GM12873 (cell line): ENCODE measurements around the gene CACNA2D3.

Experiments used
- CTCF ChIP-seq: IDR thresholded peaks from 2 replicates; pipeline ENCODE4 v1.5.1; 2012; ENCODE audit warnings: low read depth, mild to moderate bottlenecking, moderate library complexity, low read length, control low read depth; ENCODE audit not compliant: insufficient read depth; ENCODE audit errors: missing control alignments

The CACNA2D3 gene

GRCh38 chr3:55012091-55012490, 889.7 kb downstream of the CACNA2D3 start:
- TF ChIP-seq CTCF, result no peak

- no peak for TF ChIP-seq CTCF
Measured at GRCh38 chr3:55013145-55013925, 891.0 kb downstream of the CACNA2D3 start.

- no peak for TF ChIP-seq CTCF
Measured at GRCh38 chr3:55014081-55014480, 891.7 kb downstream of the CACNA2D3 start.

GRCh38 chr3:55014906-55015305, 892.6 kb downstream of the CACNA2D3 start:
- no peak for TF ChIP-seq CTCF

GRCh38 chr3:55017876-55018275, 895.5 kb downstream of the CACNA2D3 start:
- TF ChIP-seq CTCF, result no peak

GRCh38 chr3:55030938-55031337, 908.6 kb downstream of the CACNA2D3 start:
- no peak for TF ChIP-seq CTCF

GRCh38 chr3:55036883-55037577, 914.7 kb downstream of the CACNA2D3 start:
- TF ChIP-seq CTCF, result no peak
